ENCODE measurements around the gene LAMTOR5.
A peak's percentile ranks its signal among the peaks of the same experiment; 100 is the strongest.
"Not testable (repeated sequence)": the region's sequence is repeated elsewhere in the genome, so short reads cannot be mapped to it uniquely, and the experiment has no call there.

LAMTOR5 gene

DNA sequence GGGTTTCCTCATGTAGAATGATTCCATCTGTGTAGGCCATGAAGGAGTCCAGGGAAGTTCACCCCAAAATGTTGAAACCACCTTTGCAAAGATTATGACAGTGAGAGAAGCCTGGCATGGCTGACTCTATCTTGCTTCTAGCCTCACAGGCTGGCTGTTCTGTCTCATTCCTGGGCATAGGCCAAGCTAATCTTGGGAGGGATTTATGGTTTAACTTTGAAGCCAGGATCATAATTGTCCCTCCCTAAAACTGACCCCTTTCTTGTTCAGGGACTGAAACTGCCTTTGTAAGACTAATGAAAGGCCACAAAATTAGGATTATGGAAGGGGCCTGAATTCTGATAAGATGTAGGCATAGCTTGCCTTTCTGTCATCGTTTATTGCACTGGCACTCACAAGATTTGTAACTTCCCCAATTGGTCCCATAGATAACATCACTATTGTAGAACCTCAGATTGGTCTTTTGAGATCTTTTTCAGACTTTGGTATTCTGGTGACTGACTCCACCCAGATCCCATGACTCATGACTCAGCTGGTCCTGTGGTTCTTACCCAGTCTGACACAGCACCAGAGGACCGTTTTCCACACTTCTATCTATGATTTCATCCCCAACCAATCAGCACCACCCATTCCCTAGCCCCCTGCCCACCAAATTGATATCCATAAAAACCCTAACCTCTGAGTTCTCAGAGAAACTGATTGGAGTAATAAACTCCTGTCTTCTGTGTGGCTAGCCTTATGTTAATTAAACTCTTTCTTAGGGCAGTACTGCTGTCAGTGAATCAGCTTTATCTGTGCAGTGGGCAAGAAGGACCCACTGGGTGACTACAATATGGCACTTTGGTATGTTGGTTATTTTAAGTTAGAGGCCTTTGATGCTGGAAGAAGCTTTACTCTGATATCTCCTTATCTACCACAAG lies 13.6 kb upstream of the LAMTOR5 start:
- TF ChIP-seq, protein P1, sequence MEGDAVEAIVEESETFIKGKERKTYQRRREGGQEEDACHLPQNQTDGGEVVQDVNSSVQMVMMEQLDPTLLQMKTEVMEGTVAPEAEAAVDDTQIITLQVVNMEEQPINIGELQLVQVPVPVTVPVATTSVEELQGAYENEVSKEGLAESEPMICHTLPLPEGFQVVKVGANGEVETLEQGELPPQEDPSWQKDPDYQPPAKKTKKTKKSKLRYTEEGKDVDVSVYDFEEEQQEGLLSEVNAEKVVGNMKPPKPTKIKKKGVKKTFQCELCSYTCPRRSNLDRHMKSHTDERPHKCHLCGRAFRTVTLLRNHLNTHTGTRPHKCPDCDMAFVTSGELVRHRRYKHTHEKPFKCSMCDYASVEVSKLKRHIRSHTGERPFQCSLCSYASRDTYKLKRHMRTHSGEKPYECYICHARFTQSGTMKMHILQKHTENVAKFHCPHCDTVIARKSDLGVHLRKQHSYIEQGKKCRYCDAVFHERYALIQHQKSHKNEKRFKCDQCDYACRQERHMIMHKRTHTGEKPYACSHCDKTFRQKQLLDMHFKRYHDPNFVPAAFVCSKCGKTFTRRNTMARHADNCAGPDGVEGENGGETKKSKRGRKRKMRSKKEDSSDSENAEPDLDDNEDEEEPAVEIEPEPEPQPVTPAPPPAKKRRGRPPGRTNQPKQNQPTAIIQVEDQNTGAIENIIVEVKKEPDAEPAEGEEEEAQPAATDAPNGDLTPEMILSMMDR (IDR thresholded peaks at IDR 0.05; ENCODE audit: borderline replicate concordance, control extremely low read depth, extremely low read depth, insufficient read depth, missing control alignments): no peak
- in situ Hi-C loops (cut with MboI; ENCODE audit: low sequenced_read_pairs, unreplicated experiment): no loop called here
- no peak for DNase-seq (ENCODE audit: low spot score)

DNA sequence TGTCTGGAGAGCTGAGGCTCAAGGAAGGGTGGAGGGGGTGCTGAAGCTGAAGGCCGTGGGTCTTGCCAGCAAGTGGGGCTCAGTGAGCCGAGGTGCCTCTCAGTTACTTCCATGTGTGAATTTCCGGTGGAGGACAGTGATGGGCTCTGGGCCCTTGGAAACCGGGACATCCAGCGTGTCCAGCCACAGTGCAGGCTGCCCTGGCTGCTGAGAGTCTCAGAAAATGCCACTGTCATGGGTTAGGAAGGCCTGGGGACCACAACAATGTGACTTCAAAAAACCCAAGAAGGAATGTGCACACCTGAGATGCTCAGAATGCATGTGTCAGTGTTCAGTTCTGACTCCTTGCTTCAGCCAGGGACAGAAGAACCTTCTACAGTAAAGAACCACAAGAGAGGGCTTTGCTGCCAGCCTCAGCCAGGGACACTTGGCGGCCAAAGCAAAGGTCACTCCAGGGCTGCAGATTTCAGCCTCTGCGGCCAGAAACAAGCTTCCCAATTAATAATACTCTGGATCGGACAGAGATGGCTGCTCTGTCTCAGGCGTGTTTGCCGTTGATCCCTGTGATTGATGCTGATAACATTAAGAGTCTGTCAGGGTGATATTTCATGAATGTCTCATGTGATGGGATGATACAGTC lies 12.6 kb upstream of the LAMTOR5 start:
- TF ChIP-seq, protein P1 (IDR thresholded peaks at IDR 0.05; ENCODE audit: borderline replicate concordance, control extremely low read depth, extremely low read depth, insufficient read depth, missing control alignments): no peak
- no peak for DNase-seq (ENCODE audit: low spot score)
- in situ Hi-C loops (cut with MboI; ENCODE audit: low sequenced_read_pairs, unreplicated experiment): no loop called here

DNA sequence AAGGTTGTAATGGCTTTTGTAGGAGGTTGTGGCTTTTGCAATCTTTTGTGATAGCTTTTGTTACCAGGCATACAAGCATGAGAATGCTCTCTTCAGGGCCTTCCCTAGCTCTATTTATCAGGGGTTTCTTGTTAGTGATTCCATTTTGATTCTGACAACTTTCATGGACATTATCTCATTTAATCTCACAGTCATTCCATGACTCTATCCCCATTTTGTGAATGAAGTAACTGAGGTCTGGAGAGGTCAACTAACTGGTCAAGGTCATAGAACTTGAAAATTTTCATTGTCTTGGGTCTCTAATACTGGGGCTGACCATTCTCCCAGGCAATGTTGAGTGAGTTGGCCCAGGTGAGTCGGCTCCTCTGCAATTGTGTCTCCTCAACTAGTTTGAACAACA lies 11.2 kb upstream of the LAMTOR5 start:
- no peak for DNase-seq (ENCODE audit: low spot score)
- TF ChIP-seq, protein P1 (IDR thresholded peaks at IDR 0.05; ENCODE audit: borderline replicate concordance, control extremely low read depth, extremely low read depth, insufficient read depth, missing control alignments): no peak
- in situ Hi-C loops (cut with MboI; ENCODE audit: low sequenced_read_pairs, unreplicated experiment): no loop called here

- DNase-seq (ENCODE audit: low spot score); in situ Hi-C loops (cut with MboI; ENCODE audit: low sequenced_read_pairs, unreplicated experiment): not testable (repeated sequence)
Measured at GRCh38 chr1:110413045-110413444, 5.6 kb upstream of the LAMTOR5 start.

- in situ Hi-C loops (cut with MboI; ENCODE audit: low sequenced_read_pairs, unreplicated experiment): no loop called here
- peak; percentile 62 for DNase-seq (ENCODE audit: low spot score)
- TF ChIP-seq, protein P1 (IDR thresholded peaks at IDR 0.05; ENCODE audit: borderline replicate concordance, control extremely low read depth, extremely low read depth, insufficient read depth, missing control alignments): peak; percentile 71
Measured at GRCh38 chr1:110412576-110412975, 5.1 kb upstream of the LAMTOR5 start.

- TF ChIP-seq, protein P1 (IDR thresholded peaks at IDR 0.05; ENCODE audit: borderline replicate concordance, control extremely low read depth, extremely low read depth, insufficient read depth, missing control alignments): no peak
- in situ Hi-C loops (cut with MboI; ENCODE audit: low sequenced_read_pairs, unreplicated experiment): no loop called here
- DNase-seq (ENCODE audit: low spot score): no peak
Measured at GRCh38 chr1:110411173-110411735, 3.8 kb upstream of the LAMTOR5 start.

DNA sequence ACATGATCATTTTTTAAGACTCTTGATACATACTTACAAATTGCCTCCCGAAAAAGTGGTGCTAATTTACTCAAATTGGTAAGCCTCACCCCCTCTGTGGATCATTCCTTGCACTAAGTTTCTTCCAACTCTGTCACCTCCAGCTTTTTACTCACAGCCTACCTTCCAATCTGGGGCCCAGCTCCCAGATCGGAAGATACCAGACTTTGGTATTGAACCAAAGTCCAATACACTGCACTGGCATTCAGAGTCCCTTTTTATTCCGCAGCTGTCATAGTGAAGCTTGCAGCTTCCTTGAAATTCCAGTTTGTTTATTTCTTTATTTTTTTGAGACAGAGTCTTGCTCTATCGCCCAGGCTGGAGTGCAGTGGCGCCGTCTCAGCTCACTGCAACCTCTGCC lies 1.8 kb upstream of the LAMTOR5 start:
- TF ChIP-seq, protein P1 (IDR thresholded peaks at IDR 0.05; ENCODE audit: borderline replicate concordance, control extremely low read depth, extremely low read depth, insufficient read depth, missing control alignments): no peak
- in situ Hi-C loops (cut with MboI; ENCODE audit: low sequenced_read_pairs, unreplicated experiment): no loop called here
- no peak for DNase-seq (ENCODE audit: low spot score)

All from GM13976 (cell line).